Heart left ventricle (tissue), 13 donors: ENCODE measurements around the gene SREBF1.

ENCODE experiments used
- POLR2A ChIP-seq, 2 donors: fragments of 450-650 bp; IDR thresholded peaks; one replicate each; pipeline ENCODE4 v1.6.1; 2017; ENCODE audit warnings: antibody characterized with exemption in 2 of 2, mild to moderate bottlenecking in 2 of 2, moderate library complexity in 2 of 2
- TF ChIP-seq, protein P1 (sequence below), 12 donors: fragments of 200-600 bp; sonication (generic) in 4 of 12; IDR thresholded peaks; one replicate each; pipeline versions ENCODE4 v1.5.0 to v1.8.0; 2018 to 2022; ENCODE audit warnings: antibody characterized with exemption in 12 of 12, mild to moderate bottlenecking in 5 of 12
- donor health status: ischemic (EF 13 %, LVEDD 7.1; RV severe dilation, severe dysfunction).
- donor health status: DM: no; HTN: yes; CAD: no.
- donor health status: DM: no; HTN: no; CAD: no.
- donor health status: ischemic (EF 25% LVEDD 6.9; RV normal size, moderate dysfunction).
- donor health status: ischemic (EF 25% LVEDD 5.7; RV mildly dilated, moderate dysfunction).
- donor health status: ischemic (EF 35%, LVEDD 5.7; RV mildly dilated, moderate dysfunction).
- donor health status: nonischemic (EF 11% LVEDD 7.7; RV severe dilation, severe dysfunction).
- donor health status: DM: yes; HTN: yes; CAD: no.
- donor health status: PGD.
- donor health status: ischemic (EF 29% LVEDD 5.4; RV normal size, mild dysfunction).
- donor health status: nonischemic (EF 23%, LVEDD 6.1; RV moderate dilation, normal function).

DNA sequence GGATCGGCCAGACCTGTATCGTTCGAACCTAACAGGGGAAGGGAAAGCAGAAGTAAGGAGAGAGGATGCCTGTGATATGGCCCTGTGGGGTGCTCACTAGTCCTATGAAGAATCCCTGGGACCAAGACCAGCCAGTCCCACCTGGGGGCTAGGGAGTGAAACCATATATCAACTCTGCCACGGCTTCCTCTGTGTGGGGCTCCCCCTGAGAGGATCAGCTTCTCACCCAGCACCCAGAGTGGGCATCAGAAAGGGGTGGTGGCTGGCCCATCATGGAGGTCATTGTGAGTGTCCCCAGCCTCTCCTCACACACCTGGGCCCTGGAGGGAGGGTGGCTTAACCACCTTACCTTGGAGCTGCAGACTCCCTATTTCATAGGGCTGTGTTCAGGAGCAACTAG, 30.1 kb upstream of the SREBF1 start:
- TF ChIP-seq, protein P1, sequence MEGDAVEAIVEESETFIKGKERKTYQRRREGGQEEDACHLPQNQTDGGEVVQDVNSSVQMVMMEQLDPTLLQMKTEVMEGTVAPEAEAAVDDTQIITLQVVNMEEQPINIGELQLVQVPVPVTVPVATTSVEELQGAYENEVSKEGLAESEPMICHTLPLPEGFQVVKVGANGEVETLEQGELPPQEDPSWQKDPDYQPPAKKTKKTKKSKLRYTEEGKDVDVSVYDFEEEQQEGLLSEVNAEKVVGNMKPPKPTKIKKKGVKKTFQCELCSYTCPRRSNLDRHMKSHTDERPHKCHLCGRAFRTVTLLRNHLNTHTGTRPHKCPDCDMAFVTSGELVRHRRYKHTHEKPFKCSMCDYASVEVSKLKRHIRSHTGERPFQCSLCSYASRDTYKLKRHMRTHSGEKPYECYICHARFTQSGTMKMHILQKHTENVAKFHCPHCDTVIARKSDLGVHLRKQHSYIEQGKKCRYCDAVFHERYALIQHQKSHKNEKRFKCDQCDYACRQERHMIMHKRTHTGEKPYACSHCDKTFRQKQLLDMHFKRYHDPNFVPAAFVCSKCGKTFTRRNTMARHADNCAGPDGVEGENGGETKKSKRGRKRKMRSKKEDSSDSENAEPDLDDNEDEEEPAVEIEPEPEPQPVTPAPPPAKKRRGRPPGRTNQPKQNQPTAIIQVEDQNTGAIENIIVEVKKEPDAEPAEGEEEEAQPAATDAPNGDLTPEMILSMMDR (IDR thresholded peaks at IDR 0.05): no peak
- TF ChIP-seq POLR2A (IDR thresholded peaks at IDR 0.05): no peak
